Lower leg skin (tissue), 3 donors: ENCODE data around the gene SRD5A2.

Experiments used
- CTCF ChIP-seq, 3 donors: fragments of 450-650 bp; IDR thresholded peaks; one replicate each; pipeline ENCODE4 v1.5.1; 2016; ENCODE audit warnings: antibody characterized with exemption in 3 of 3, mild to moderate bottlenecking in 3 of 3, moderate library complexity in 2 of 3
- POLR2A ChIP-seq, 2 donors: fragments of 450-650 bp; IDR thresholded peaks; one replicate each; pipeline ENCODE4 v1.6.1; 2016 to 2017; ENCODE audit warnings: antibody characterized with exemption in 2 of 2, mild to moderate bottlenecking in 1 of 2, moderate library complexity in 1 of 2

GRCh38 chr2:31578316-31578715, 2.4 kb downstream of the SRD5A2 start:
- TF ChIP-seq CTCF (IDR thresholded peaks at IDR 0.05): no peak
- TF ChIP-seq POLR2A (IDR thresholded peaks at IDR 0.05): no peak
